ENCODE data around the gene LEKR1.

GRCh38 chr3:156806698-156807097 lies 19.5 kb upstream of the LEKR1 start:
- TF ChIP-seq, protein P1, sequence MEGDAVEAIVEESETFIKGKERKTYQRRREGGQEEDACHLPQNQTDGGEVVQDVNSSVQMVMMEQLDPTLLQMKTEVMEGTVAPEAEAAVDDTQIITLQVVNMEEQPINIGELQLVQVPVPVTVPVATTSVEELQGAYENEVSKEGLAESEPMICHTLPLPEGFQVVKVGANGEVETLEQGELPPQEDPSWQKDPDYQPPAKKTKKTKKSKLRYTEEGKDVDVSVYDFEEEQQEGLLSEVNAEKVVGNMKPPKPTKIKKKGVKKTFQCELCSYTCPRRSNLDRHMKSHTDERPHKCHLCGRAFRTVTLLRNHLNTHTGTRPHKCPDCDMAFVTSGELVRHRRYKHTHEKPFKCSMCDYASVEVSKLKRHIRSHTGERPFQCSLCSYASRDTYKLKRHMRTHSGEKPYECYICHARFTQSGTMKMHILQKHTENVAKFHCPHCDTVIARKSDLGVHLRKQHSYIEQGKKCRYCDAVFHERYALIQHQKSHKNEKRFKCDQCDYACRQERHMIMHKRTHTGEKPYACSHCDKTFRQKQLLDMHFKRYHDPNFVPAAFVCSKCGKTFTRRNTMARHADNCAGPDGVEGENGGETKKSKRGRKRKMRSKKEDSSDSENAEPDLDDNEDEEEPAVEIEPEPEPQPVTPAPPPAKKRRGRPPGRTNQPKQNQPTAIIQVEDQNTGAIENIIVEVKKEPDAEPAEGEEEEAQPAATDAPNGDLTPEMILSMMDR (IDR thresholded peaks at IDR 0.05; ENCODE audit: borderline replicate concordance, extremely low read depth, low read length, poor library complexity, severe bottlenecking), result no peak
- TF ChIP-seq EZH2 (IDR thresholded peaks at IDR 0.05; ENCODE audit: borderline replicate concordance, low read depth, low read length, severe bottlenecking), result no peak

Data from DND-41 (cell line).